WTC11 (cell line): ENCODE data around the gene SNX5.

ENCODE experiments used
- CTCF ChIP-seq: fragments of 200-600 bp; IDR thresholded peaks from 2 replicates; pipeline ENCODE4 v1.8.0; 2022; ENCODE audit warnings: antibody characterized with exemption
- E2F4 ChIP-seq: sonication (generic); formaldehyde crosslinking; IDR thresholded peaks from 2 replicates; pipeline ENCODE4 v1.8.1; 2022; ENCODE audit warnings: low read depth, mild to moderate bottlenecking, moderate library complexity, missing genetic modification reagents, borderline replicate concordance
- ELF4 ChIP-seq: sonication (generic); formaldehyde crosslinking; IDR thresholded peaks from 2 replicates; pipeline ENCODE4 v1.8.1; 2022; ENCODE audit warnings: low read depth, mild to moderate bottlenecking, moderate library complexity, missing genetic modification reagents
- NFYB ChIP-seq: sonication (generic); formaldehyde crosslinking; conservative IDR thresholded peaks from 2 replicates; pipeline ENCODE4 v1.8.0; 2022; ENCODE audit warnings: low read depth, missing genetic modification reagents
- NR3C1 ChIP-seq: sonication (generic); formaldehyde crosslinking; conservative IDR thresholded peaks from 2 replicates; pipeline ENCODE4 v1.8.1; 2023; ENCODE audit warnings: low read depth, mild to moderate bottlenecking, missing genetic modification reagents
- ZNF138 ChIP-seq: sonication (generic); formaldehyde crosslinking; conservative IDR thresholded peaks from 2 replicates; pipeline ENCODE4 v1.8.1; 2022; ENCODE audit warnings: mild to moderate bottlenecking, moderate library complexity, missing genetic modification reagents
- ZNF423 ChIP-seq: fragments of 250-450 bp; sonication (Bioruptor Pico); IDR thresholded peaks from 2 replicates; pipeline ENCODE4 v2.1.2; 2022; ENCODE audit warnings: mild to moderate bottlenecking, moderate library complexity

- TF ChIP-seq ZNF423 (CRISPR knock-in tag) = no peak
- no peak for TF ChIP-seq E2F4 (CRISPR knock-in tag)
- TF ChIP-seq NR3C1 (CRISPR knock-in tag) = no peak
- no peak for TF ChIP-seq NFYB
- no peak for TF ChIP-seq CTCF
- TF ChIP-seq ELF4 (CRISPR knock-in tag) = no peak
- no peak for TF ChIP-seq ZNF138 (CRISPR knock-in tag)
Observed at GRCh38 chr20:17941087-17941825, 27.3 kb downstream of the SNX5 start.
